HepG2 (cell line): Measurements from ENCODE around the gene DDX10.

Experiments used
- CTCF ChIP-seq: sonication (generic); formaldehyde crosslinking; IDR thresholded peaks from 2 replicates; pipeline ENCODE4 v1.5.0; 2020; ENCODE audit warnings: mild to moderate bottlenecking, missing genetic modification reagents, moderate library complexity
- EZH2 ChIP-seq: conservative IDR thresholded peaks from 2 replicates; pipeline ENCODE4 v1.6.1; 2012; ENCODE audit warnings: mild to moderate bottlenecking, low read depth, low read length, moderate library complexity
- GPBP1L1 ChIP-seq: sonication (generic); formaldehyde crosslinking; IDR thresholded peaks from 2 replicates; pipeline ENCODE4 v1.5.0; 2020; ENCODE audit warnings: mild to moderate bottlenecking, missing genetic modification reagents
- HOXA7 ChIP-seq: sonication (generic); formaldehyde crosslinking; IDR thresholded peaks from 2 replicates; pipeline ENCODE4 v1.8.1; 2022; ENCODE audit warnings: mild to moderate bottlenecking, missing genetic modification reagents, moderate library complexity
- JUND ChIP-seq: sonication (generic); formaldehyde crosslinking; IDR thresholded peaks from 2 replicates; pipeline ENCODE4 v1.8.0; 2022; ENCODE audit warnings: mild to moderate bottlenecking, missing genetic modification reagents
- ONECUT2 ChIP-seq: sonication (generic); formaldehyde crosslinking; IDR thresholded peaks from 2 replicates; pipeline ENCODE4 v1.4.0; 2020; ENCODE audit warnings: missing genetic modification reagents
- PCBP2 ChIP-seq: fragments of 200-400 bp; formaldehyde crosslinking; optimal IDR thresholded peaks from 2 replicates; pipeline ENCODE3; 2018; ENCODE audit warnings: low read length, low read depth; ENCODE audit not compliant: poor library complexity, severe bottlenecking
- POLR2AphosphoS5 ChIP-seq: IDR thresholded peaks from 2 replicates; pipeline ENCODE4 v1.6.1; 2012; ENCODE audit warnings: low read depth, low read length
- TRIM24 ChIP-seq: sonication (generic); formaldehyde crosslinking; IDR thresholded peaks from 2 replicates; pipeline ENCODE4 v1.8.0; 2022; ENCODE audit warnings: mild to moderate bottlenecking, missing genetic modification reagents
- YY1 ChIP-seq: IDR thresholded peaks from 2 replicates; pipeline ENCODE4 v1.6.1; 2011; ENCODE audit warnings: low read length, low read depth, moderate library complexity, mild to moderate bottlenecking; ENCODE audit not compliant: insufficient read depth, insufficient replicate concordance
- ZNF124 ChIP-seq: sonication (generic); formaldehyde crosslinking; IDR thresholded peaks from 2 replicates; pipeline ENCODE4 v1.4.0; 2020; ENCODE audit warnings: missing genetic modification reagents

GRCh38 chr11:108945341-108945740 lies 280.5 kb downstream of the DDX10 start:
- TF ChIP-seq GPBP1L1 (CRISPR knock-in tag) (no peak), TRIM24 (no peak), ONECUT2 (no peak), CTCF (CRISPR knock-in tag) (no peak), ZNF124 (CRISPR knock-in tag) (no peak), YY1 (no peak), PCBP2 (no peak), POLR2AphosphoS5 (no peak), JUND (CRISPR knock-in tag) (no peak), HOXA7 (no peak), EZH2 (no peak)
